Left forelimb (tissue), 1 donor: ENCODE results near the gene TSPEAR.
"Not testable (repeated sequence)": the region's sequence is repeated elsewhere in the genome, so short reads cannot be mapped to it uniquely, and the experiment has no call there.

ENCODE experiments used
- DNase-seq: peaks from one replicate; pipeline ENCODE4 v3.0.0-alpha.2; 2018; ENCODE audit warnings: low spot score

The TSPEAR gene

DNA sequence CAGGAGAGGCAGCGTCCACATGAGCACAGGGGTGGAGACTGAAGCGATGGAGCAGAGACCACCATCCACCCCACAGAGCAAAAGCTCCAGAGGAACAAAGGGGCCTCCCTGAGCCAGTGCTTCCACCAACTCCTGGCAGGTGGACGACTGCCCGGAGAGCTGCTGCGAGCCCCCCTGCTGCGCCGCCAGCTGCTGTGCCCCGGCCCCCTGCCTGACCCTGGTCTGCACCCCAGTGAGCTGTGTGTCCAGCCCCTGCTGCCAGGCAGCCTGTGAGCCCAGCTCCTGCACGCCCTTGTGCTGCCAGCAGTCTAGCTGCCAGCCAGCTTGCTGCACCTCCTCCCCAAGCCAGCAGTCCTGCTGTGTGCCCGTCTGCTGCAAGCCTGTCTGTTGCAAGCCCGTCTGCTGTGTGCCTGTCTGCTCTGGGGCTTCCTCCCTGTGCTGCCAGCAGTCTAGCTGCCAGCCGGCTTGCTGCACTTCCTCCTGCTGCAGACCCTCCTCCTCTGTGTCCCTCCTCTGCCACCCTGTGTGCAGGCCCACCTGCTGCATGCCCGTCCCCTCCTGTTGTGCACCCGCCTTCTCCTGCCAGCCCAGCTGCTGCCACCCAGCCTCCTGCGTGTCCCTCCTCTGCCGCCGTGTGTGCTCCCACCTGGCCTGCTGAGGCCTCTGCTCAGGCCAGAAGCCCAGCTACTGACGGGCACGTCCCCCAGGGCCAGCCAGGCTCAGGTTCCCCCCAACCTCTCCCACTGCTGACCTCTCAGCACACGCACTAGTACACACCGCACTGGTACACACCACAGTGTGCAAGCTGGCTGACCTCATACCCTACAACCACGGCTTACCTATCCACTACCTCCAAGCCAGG lies 9.0 kb downstream of the TSPEAR start:
- no peak for DNase-seq

DNA sequence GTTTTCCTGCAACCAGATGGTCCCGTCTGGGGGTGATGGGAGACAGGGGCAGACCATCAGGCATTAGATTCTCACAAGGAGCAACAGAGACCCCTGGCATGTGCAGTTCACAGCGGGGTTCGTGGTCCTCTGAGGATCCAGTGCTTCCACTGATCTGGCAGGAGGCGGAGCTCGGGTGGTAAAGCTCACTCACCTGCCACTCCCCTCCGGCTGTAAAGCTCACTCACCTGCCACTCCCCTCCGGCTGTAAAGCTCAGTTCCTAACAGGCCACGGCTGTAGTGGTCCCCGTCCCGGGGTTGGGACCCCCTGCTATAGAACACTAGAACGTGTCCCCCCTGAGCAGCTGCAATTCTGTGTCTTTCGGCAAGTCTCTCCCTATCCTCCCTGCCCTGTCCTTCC lies 9.8 kb downstream of the TSPEAR start:
- no peak for DNase-seq

DNA sequence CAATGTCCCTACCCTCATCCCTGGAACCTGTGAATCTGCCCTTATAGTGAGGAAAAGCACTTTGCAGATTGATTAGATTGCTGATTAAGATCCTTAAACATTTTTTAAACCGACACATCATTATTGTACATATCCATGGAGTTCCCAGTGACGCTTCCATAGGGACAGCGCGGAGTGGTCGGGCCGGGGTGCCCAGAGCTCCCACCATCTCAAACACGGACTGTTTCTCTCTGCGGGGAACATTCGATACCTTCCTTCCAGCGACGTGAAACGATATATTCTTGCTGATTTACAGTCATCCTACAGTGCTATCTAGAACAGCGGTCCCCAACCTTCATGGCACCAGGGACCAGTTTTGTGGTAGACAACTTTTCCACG lies 10.4 kb downstream of the TSPEAR start:
- no peak for DNase-seq

DNA sequence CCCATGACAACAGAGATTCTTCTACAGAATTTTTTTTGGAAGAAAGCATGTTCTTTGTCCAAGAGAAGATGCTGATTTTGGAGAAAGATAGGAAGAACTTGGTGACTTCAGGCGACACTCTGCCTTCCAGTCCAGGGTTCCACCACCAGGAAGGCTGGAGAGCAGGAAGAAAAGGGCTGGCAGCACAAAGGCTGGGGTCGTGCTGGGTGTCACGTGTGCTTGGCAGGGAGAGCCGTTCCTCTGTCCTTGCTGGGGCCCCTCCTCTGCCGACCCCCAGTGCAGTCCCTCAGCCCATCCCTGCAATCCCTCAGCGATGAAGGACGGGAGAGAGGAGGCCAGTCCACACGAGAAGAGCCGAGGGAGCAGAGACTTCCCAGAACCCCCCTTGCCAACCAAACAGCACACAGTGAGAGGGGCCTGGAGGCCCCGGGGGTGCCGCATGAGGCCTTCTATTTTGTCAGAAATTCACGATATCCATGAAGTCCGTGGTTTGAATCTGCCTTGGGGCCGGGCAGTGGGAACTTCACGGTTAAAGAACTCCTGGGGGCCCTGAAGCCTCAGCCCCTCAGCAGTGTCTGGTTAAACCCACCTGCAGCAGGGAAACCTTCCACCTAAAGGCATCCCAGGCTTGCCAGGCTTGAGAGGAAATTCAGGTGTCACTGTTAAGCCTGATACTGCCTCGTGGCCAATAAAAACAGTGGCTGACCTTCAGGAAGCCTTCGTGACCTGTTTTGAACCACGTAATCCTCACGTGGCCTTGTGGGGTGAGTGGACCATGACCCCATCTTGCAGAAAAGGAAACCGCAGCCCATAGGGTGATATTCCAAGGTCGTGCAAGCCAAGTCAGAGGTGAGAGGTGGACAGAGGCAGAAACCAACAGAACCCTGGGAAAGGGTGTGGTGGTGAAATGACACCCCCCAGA lies 11.0 kb downstream of the TSPEAR start:
- DNase-seq: no peak

DNA sequence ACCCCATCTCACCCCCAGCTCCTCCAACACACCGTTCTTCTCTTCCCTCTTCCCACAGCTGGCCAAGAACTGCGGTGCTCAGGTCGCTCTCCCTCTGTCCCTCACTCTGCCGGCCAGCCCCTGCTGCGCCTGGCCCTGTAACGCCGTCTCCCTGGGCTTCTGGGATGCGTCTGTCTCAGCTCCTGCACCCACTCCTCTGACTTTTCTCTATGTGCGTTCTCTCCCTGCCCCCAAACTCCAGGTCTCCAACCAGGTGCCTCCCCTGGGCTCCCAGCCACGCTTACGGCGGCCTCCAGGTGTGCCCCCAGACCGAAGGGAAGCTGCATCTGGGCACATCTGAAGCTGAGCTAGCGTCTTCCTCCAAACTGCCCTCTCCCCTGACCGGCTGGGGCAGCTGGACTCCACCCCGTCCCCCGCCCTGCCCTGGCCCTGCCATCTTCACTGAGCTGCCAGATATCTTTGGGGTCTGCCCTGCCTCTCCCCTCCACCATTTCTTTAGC lies 11.8 kb downstream of the TSPEAR start:
- no peak for DNase-seq

DNA sequence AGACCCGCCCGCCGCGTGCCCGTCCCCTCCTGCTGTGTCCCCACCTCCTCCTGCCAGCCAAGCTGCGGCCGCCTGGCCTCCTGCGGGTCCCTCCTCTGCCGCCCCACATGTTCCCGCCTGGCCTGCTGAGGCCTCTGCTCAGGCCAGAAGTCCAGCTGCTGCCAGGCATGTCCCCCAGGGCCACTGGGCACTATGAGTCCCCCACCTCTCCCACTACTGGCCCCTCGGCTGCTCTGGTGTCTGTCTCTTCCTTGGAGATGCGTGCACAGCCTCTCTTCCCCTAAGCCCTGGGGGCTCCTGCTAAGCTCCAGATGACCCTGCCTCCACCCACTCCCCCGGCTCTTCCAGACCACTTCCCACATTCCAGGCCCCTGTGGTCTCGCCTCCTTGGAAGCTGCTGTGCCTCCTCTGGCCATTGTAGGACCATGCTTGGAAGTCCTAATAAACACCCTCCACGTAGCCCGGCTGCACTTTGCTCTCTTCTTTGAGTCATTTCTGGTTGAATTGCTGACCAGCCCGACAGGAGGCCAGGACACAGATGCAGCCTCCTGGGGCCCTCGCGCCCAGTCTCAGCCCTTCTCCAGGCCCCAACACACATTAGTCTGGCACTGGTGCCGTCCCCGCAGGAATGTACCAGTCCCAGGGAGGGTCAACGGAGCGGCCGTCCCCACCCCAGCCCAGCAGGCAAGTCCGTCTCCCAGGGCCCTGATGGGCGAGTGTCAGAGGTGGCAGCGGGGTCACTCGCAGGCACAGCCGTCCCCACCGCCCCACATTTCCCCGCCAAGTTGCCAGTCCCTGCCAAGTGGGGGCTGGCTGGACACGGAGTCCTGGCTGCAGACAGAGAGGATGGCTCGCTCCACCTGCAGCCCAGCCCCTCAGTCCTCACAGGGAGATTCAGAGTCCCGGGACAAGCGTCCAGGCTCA lies 13.3 kb downstream of the TSPEAR start:
- DNase-seq: peak; percentile 62

DNA sequence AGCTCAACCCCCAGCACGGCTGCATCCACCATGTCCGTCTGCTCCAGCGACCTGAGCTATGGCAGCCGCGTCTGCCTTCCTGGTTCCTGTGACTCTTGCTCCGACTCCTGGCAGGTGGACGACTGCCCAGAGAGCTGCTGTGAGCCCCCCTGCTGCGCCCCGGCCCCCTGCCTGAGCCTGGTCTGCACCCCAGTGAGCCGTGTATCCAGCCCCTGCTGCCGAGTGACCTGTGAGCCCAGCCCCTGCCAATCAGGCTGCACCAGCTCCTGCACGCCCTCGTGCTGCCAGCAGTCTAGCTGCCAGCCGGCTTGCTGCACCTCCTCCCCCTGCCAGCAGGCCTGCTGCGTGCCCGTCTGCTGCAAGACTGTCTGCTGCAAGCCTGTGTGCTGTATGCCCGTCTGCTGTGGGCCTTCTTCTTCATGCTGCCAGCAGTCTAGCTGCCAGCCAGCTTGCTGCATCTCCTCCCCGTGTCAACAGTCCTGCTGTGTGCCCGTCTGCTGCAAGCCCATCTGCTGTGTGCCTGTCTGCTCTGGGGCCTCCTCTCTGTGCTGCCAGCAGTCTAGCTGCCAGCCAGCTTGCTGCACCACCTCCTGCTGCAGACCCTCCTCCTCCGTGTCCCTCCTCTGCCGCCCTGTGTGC lies 14.1 kb downstream of the TSPEAR start, which contains the start of gene KRTAP10-12:
TSS of gene KRTAP10-12 (plus strand) at position 1 of the 639 bp plus-strand sequence. CDS start at position 31, 30 bp downstream.
- not testable (repeated sequence) for DNase-seq

DNA sequence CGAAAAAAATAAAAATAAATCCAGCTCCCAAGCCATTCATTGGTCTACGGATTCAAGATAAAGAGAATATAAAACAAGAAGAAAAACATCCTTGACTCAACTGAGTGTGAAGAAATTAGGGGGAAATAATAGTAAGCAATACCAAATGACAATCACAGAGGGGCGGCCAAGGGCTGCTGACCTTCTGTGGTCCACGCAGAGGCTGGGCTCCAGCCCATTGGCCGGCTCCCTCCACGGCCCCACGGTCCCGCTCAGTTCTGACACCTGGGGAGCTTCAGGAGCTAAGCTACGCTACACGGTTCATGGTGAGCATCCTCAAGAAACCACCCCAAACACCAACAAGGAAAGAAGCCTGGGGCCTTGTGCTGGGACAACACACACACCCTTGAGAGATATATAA lies 14.8 kb downstream of the TSPEAR start:
- no peak for DNase-seq

DNA sequence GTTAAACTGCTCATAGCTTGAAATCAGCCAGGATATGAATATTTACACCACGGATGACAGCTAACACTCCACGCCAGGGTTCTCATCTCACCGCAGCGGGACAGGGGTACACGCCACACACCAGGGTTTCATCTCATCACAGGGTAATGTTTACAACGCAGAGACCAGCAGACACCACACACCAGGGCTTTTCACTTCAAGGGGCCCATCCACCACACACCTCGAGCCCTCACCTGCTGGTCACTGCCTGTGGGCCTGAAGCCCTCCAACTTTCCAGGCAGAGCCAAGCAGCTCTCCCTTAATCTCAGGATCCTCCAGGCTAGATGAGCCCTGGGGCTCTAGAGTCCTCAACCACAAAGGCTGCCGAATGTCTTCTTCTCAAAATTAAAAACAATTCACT lies 15.7 kb downstream of the TSPEAR start:
- no peak for DNase-seq

DNA sequence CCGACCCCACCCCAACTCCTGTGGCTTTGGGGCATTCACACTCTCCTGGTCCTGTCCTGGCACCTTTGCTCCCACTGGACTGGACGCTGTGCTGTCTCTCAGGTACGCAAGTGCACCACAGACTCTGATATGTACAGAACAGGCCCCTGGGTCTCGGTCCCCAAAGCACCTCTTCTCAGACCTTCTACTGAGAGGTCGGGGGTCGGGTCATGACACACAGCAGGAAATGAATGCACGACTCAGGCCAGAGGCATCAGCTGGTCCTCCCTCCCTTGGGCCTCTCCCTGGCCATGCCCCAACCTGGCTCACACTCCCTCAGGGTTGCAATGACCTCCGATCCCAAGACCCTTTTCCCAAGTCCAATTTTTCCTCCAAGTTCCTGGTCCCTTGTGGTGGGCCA lies 16.2 kb downstream of the TSPEAR start:
- peak; percentile 57 for DNase-seq

DNA sequence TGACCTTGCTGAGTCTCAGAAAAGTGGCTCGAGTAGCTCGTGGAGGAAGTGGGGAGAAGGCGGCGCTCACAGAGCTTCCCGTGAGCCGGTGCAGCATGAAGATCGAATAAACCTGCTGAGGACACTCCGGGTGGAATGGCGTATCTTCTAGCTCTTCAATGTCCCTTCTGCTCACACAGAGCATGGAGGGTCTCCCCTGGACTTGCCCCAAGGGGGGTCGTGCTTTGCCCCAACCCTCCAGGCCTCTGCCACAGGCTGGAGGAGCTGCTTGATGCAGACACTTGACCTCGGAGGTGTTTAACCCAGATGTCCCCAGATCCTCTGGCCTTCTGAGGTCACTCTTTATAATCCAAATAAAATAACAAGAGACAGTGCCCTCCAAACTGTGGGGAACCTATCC lies 16.6 kb downstream of the TSPEAR start:
- no peak for DNase-seq

DNA sequence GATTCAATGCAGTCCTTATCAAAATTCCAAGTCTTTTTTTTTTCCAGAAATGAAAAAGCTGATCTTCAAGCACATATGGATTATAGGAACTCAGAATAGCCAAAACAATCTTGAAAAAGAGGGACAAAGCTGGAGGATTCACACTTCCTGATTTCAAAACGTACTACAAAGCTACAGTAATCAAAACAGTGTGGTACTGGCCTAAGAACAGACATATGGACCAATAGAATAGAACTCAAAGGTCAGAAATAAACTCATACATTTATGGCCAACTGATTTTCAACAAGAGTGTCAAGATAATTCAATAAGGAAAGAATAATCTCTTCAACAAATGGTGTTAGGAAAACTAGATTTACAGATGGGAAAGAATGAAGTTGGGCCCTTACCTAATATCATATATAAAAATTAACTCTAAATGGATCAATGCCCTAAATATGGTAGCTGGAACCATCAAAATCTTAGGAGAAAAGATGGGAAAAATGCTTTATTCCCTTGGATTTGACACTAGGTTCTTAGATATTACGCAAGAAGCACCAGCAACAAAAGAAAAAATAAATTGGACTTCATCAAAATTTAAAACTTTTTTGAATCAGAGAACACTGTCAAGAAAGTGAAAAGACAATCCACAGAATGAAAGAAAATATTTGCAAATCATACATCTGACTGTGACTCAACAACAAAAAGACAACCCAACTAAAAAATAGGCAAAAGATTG lies 18.4 kb downstream of the TSPEAR start:
- DNase-seq: no peak

DNA sequence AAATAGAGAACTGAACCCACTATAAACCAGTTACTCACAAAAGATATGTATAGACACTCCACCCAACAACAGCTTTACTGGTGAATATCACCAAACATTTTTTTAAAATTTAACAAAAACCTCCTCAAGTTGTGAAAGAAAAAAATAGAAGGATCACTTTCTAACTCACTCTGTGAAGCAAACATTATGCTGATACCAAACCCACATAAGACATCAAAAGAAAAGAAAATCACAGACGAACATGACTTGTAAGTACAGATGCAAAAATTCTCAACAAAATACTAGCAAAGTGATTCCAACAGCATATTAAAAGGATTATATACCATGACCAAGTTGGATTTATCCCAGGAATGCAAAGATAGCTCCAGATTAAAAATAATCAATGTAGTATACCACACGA lies 19.7 kb downstream of the TSPEAR start:
- DNase-seq: no peak

DNA sequence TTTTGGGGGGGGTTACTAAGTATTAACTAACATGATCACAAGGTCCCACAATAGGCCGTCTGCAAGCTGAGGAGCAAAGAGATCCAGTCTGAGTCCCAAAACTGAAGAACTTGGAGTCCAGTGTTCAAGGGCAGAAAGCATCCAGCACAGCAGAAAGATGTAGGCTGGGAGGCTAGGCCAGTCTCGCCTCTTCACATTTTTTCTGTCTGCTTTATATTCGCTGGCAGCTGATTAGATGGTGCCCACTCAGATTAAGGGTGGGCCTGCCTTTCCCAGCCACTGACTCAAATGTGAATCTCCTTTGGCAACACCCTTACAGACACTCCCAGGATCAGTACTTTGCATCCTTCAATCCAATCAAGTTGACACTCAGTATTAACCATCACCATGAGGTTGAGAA lies 21.6 kb downstream of the TSPEAR start:
- not testable (repeated sequence) for DNase-seq

DNA sequence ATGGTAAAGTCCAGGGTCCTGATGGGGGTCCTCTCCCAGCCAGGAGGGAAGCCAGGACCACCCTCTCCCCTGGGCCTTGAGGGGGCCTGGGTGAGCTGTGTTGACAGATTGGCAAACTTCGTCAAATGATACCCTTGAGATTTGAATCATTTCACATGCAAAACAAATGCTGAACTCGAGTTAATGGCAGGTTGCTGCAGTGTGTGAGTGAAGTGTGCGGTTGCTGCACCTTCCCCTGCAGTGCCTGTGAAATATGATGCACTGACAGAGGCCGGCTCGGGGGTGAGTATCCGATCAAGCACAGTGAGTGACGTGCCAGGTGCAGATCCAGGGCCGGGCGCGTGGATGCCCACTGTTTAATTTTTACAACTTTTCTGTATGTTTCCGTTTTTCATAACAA lies 23.7 kb downstream of the TSPEAR start:
- peak; percentile 55 for DNase-seq

DNA sequence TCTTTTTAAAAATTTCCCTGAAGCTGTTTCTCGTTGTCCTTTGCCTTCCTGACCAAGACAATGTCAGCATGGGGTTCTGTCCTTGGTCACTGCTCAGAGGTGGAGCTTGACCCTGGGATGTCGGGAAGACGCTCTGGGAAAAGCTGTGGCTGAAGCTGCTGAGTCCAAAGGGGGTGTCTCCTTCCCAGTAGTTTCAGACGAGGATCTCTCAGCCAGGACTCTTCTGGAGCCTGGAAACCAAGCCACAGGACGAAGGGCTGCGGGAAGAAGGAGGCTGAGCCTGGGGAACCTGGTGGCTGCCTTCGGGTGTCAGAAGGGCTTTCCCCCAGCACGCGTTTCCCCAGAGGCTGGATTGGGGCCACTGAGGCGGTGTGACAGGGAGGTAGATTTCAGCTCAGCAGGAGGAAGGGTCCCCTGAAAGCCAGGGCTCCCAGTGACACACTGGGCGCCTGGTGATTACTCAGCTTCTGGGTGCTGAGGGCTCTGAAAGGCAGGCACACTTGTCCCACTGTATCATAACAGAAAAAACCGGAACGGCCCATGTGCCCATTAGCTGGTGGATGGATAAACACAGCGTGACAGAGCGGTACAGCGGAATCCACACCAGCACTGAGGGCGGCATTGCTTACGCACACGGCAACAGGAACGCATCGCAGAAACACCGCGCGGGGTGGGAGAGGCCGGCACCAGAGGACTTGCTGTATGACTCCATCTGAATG lies 24.4 kb downstream of the TSPEAR start:
- DNase-seq: peak; percentile 50

DNA sequence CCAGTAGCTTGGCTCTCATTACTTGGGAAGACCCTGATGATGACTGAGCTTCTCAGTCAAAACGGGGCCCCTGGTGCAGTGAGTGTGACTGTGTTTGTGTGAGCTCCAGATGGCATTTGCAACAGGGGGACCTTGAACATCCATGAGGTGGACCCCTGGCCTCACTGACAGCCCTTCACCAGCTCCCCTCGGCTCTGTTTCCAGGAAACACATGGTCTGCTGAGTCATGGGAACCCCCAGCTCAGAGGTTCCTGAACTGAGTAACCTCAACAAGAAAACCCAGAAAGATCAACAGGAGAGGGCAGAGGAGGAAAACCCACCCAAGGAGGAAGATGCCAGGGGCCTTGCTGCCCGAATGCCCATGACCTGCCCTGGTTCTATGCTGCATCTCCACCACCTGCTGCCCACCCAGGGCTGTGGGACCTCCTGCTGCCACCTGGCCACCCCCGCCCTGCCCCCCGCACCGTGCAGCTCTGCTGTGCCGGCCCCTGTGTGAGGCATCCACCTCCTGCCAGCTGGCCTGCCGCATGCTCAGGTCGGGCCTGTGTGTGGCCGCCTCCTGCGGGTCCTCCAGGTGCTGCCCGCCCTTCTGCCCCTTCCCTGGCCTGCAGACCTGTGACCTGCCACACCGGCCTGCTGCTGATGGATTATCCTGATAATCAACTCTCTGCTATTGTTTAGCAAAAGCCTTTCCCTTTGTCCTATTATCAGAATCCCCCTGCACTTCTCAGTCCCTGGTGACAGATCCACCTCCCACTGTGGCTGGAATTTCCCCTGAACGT lies 25.2 kb downstream of the TSPEAR start:
- no peak for DNase-seq

DNA sequence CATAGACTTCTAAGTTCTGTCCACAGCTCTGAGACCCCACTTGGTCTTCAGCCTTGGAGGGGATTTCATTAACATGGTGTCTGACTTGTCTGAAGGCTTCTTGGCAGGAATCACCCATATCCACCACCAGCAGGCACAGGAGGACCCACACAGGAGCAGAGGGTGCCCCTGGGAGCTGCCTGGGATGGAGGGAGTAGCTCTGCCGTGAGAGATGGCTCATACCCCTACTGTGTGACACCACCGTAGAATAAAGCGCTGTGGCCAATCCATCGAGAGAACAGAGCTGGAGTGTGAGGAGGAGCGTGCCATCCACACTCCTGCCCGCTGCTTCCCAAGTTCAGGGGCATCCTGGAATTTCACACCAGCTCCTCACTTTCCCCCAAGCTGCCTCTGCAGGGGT lies 26.3 kb downstream of the TSPEAR start:
- DNase-seq: not testable (repeated sequence)

DNA sequence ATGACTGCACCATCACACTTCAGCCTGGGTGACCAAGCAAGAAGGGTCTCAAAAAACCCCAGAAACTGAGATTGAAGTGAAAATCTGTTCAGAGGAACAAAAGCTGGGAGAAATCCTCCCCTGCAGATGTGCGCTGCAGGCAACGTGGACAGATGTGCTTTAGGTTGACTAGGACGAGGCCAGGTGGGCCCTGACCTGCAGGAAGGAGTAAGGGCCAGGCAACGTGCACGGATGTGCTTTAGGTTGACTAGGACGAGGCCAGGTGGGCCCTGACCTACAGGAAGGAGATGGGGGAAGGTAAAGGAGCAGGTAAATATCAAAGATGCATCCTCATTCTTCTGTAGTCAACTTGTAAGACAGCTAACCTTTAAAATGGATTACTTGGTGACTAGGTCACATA lies 26.9 kb downstream of the TSPEAR start:
- DNase-seq: no peak
